GM21576 (cell line): Measurements from ENCODE around the gene SUSD6.

ENCODE experiments used
- ATAC-seq: cut with Tn5 transposase; IDR thresholded peaks from one replicate; pipeline ENCODE4 v1.9.1; 2021; ENCODE audit warnings: mild to moderate bottlenecking, moderate library complexity; ENCODE audit not compliant: unreplicated experiment

SUSD6 gene

GRCh38 chr14:69611172-69612013 is at the start of gene SUSD6:
TSS of gene SUSD6 (plus strand) at chr14:69611596. CDS start at chr14:69658593, 46,997 bp downstream.
- ATAC-seq, result peak; percentile 44

DNA sequence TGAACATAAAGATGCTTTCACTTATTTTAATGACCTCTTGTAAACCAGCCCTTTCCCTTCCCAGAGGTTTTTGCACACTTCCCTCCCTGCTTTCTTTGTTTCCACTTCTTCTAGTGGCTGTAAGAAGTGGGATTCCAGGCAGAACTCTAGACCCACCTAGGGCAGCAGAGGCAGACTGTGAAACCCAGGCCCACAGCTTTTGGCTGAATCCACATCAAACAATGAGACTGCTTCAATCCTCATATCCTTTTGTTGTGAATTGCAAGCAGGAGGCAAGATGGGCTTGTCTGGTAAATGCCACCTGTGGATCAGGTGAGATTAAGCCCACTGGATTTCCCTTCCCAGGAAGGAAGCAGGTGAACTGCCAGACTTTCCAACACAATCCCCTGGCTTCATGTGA is 49.5 kb upstream of the SUSD6 start:
- no peak for ATAC-seq

GRCh38 chr14:69567563-69567962 is 43.8 kb upstream of the SUSD6 start:
- no peak for ATAC-seq

DNA sequence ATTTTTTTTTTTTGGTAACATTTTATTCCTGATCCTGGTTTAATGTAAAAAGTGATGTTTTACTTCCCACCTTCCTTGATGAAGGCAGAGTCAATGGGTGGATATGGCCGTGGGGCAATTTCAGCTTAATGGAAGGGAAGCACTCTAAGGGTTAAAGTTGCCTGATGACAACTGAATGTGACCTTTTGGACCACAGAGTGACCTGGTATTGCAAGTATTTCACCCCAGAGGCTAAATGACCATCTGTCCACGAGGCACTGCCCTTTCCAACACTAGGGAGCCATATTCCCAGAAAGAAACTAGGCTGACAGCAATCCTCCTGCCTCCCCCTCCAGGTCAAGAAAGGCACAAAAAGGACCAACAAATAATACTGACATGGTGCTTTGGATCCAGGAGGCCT is 41.5 kb upstream of the SUSD6 start:
- ATAC-seq, result no peak

GRCh38 chr14:69570836-69571330 is 40.5 kb upstream of the SUSD6 start:
- no peak for ATAC-seq

- no peak for ATAC-seq
Measured at GRCh38 chr14:69571449-69572029, 39.9 kb upstream of the SUSD6 start.

DNA sequence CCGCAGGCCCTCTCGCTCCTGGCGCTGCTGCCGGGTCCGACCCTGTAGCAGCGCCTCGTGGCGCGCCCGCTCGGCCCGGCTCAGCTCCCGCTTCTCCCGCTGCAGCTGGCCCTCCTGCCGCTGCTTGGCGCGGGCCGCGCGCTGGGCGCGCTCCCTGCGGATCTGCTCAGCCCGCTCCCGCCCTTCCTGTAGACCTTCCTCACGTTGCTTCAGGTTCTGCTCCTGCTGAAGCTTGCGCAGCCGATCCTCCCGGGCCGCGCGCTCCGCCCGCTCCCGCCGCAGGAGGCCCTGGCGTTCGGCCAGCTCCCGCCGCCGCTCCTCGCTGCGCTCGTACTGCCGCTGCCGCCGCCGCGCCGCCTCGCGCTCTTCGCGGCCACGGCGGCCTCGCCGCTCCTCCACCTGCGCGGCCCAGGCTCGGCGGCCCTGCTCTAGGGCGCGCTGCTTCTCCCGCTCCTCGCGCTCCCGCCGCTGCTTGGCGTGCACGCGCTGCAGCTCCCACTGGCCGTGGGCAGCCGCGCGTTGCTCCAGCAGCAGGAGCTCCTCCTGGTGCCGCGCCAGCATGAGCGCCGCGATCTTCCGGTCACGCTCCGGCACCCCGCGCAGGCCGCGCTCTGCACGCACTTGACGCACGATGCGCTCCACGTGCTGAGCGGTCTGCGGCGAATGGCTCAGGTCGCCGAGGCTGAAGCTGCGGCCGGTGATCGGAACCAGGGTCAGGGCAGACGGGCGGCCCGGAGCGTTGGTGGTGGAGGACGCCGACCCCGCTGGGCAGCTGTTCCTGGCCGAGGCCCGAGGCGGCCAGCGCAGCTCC is 39.2 kb upstream of the SUSD6 start:
- no peak for ATAC-seq

- ATAC-seq, result no peak
Measured at GRCh38 chr14:69572841-69573135, 38.6 kb upstream of the SUSD6 start.

GRCh38 chr14:69573205-69573830 is 38.1 kb upstream of the SUSD6 start:
- no peak for ATAC-seq

GRCh38 chr14:69573831-69574262 is 37.5 kb upstream of the SUSD6 start:
- ATAC-seq, result no peak

GRCh38 chr14:69574263-69574953 is 37.0 kb upstream of the SUSD6 start, which contains the start of gene CCDC177:
TSS of gene CCDC177 (minus strand) at chr14:69574871. CDS start at chr14:69573622, 1,249 bp downstream.
- ATAC-seq, result no peak

DNA sequence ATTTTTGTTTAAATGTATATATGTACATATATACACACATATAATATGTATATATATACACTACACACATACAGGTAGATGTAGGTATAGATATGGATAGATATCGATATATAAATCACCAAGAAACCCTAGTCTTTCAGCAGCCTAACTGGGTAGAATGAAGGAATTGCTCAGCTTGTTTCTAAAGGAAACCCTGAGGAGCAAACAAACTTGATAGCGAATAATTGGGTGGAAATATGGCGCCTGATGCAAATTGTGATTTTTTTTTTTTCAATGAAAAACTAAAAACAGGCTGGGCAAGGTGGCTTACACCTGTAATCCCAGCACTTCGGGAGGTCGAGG is 36.5 kb upstream of the SUSD6 start:
- no peak for ATAC-seq

DNA sequence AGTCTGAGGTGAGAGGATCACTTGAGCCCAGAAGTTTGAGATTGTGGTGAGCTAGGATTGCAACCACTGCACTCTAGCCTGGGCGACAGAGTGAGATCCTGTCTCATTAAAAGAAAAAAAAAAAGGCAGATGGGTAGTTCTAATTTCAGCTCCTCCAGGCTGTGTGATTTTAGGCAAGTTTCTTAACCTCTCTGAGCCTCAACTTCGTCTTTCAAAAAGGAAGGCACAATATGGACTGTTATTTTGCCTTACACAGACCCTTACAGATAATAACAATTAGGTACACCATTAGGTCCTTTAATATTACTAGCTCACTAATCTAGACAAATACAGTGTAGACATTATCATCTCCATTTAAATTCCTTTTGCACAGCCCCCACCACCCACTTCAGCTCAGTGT is 31.9 kb upstream of the SUSD6 start:
- no peak for ATAC-seq

GRCh38 chr14:69580009-69580577 is 31.3 kb upstream of the SUSD6 start:
- ATAC-seq, result no peak

GRCh38 chr14:69581316-69581935 is 30.0 kb upstream of the SUSD6 start:
- no peak for ATAC-seq

- ATAC-seq, result no peak
Measured at GRCh38 chr14:69582212-69582611, 29.2 kb upstream of the SUSD6 start.

DNA sequence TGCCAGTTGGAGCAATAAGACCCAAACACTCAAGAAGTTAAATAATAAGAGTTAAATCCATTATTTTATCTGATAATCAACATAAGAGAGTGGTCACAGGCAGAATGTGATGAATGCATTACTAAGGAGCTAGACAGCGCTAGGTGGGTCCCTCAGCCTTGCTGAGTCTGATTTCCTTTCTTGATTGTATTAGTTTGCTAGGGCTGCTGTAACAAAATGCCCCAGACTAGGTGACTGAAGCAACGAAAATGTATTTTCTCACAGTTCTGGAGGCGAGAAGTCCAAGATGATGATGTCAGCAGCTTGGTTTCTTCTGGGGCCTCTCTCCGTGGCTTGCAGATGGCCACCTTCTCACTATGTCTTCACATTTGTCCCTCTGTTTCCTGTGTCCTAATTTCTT is 28.6 kb upstream of the SUSD6 start:
- ATAC-seq, result no peak

DNA sequence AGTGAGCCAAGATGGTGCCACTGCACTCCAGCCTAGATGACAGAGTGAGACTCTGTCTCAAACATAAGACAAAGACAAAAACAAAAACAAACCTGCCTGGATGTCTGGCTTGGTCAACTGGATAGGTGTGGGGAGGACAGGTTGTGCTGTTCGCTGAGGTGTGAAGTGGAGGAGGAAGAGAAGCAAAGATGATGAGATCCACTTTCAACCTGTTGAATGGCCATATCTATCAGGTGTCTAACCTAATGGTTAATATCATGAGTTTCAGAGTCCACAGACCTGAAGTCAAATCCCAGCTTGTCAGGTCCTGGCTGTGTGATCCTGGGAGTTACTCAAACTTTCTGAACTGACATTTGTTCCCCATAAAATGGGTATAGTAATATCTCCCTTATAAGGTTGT is 27.0 kb upstream of the SUSD6 start:
- no peak for ATAC-seq

DNA sequence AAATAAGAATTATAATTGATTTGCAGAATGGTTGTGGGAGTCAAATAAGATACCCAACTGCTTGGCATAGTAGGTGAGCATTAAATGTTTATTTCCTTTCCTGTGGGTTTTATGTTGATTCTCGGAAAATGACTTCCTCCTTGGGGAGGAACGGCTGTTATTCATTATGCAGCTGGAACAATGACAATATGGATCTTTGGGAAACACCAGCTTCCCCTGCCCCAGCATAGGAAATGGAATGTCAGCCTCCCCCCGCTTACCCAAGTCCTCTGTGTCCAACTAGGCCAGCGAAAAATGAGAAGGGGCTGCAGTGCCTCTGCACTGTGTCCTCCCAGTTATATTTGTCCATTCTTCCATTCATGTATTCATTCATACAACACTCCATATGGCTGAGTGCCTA is 25.0 kb upstream of the SUSD6 start:
- no peak for ATAC-seq

GRCh38 chr14:69587389-69587788 is 24.0 kb upstream of the SUSD6 start:
- no peak for ATAC-seq
